HFFc6 (cell line): ENCODE results near the gene PTPRD. TPM values are rescaled to one million over a fixed set of nuclear protein-coding genes. Genes with fewer than 3 reads are reported as not detected.
"Not testable (repeated sequence)": the region's sequence is repeated elsewhere in the genome, so short reads cannot be mapped to it uniquely, and the experiment has no call there.

ENCODE experiments used
- DNase-seq: peaks from one replicate; pipeline ENCODE4 v3.0.0-alpha.2; 2018
- H3K27ac Mint-ChIP-seq: 2 replicates; pipeline ENCODE4 v1.8.0; 2020; ENCODE audit warnings: mild to moderate bottlenecking, mixed read lengths
- H3K27me3 Mint-ChIP-seq: 2 replicates; pipeline ENCODE4 v1.8.0; 2021; ENCODE audit warnings: mild to moderate bottlenecking, moderate library complexity, mixed read lengths; ENCODE audit not compliant: insufficient read depth
- H3K36me3 Mint-ChIP-seq: 2 replicates; pipeline ENCODE4 v1.8.0; 2021; ENCODE audit warnings: low read depth, mixed read lengths
- H3K4me1 Mint-ChIP-seq: 2 replicates; pipeline ENCODE4 v1.8.0; 2020; ENCODE audit warnings: low read depth, mixed read lengths
- H3K4me3 Mint-ChIP-seq: 2 replicates; pipeline ENCODE4 v1.8.0; 2020; ENCODE audit warnings: mild to moderate bottlenecking, moderate library complexity, mixed read lengths
- H3K9me3 Mint-ChIP-seq: 2 replicates; pipeline ENCODE4 v1.8.0; 2020; ENCODE audit warnings: mild to moderate bottlenecking, mixed read lengths
- CTCF ChIP-seq: fragments of 200-600 bp; sonication (generic); IDR thresholded peaks from 2 replicates; pipeline ENCODE4 v1.5.0; 2021; ENCODE audit warnings: antibody characterized with exemption, mild to moderate bottlenecking
- total RNA-seq, 6 experiments: library from RNA; stranded (reverse); fragmentation: NEBNext Ultra II Directional; extraction: Animal tissue kit (Norgen Biotek cat#: 25700); gene quantifications; 2 replicates in 1 of 6; 3 replicates in 5 of 6; pipeline ENCODE4 v1.2.3, GENCODE V29; 2021

Gene PTPRD
- total RNA-seq, 6 experiments from 2014 or later = not detected

GRCh38 chr9:9054354-9054992, 1558.3 kb downstream of the PTPRD start:
- H3K27ac Mint-ChIP-seq = no peak overlapping the region
- no peaks in the 10 kb centered on the region for H3K27me3 Mint-ChIP-seq
- peaks cover 25% of the 10 kb centered on the region for H3K9me3 Mint-ChIP-seq
- H3K4me1 Mint-ChIP-seq = no peaks in the 10 kb centered on the region
- DNase-seq = no peak
- H3K4me3 Mint-ChIP-seq = no peak overlapping the region
- no peak for TF ChIP-seq CTCF
- H3K36me3 Mint-ChIP-seq = no peaks in the 10 kb centered on the region

GRCh38 chr9:9045572-9045971, 1567.2 kb downstream of the PTPRD start:
- no peak overlapping the region for H3K4me3 Mint-ChIP-seq
- H3K27me3 Mint-ChIP-seq = no peaks in the 10 kb centered on the region
- no peaks in the 10 kb centered on the region for H3K4me1 Mint-ChIP-seq
- peaks cover 34% of the 10 kb centered on the region for H3K9me3 Mint-ChIP-seq
- H3K27ac Mint-ChIP-seq = no peak overlapping the region
- H3K36me3 Mint-ChIP-seq = no peaks in the 10 kb centered on the region
- no peak for TF ChIP-seq CTCF
- DNase-seq = no peak

GRCh38 chr9:9045072-9045471, 1567.7 kb downstream of the PTPRD start:
- Mint-ChIP-seq H3K27me3 (no peaks in the 10 kb centered on the region), H3K4me3 (no peak overlapping the region), H3K9me3 (peaks cover 39% of the 10 kb centered on the region), H3K36me3 (no peaks in the 10 kb centered on the region), H3K4me1 (no peaks in the 10 kb centered on the region), H3K27ac (no peak overlapping the region)
- DNase-seq = no peak
- TF ChIP-seq CTCF = no peak

GRCh38 chr9:9043788-9044187, 1569.0 kb downstream of the PTPRD start:
- peaks cover 47% of the 10 kb centered on the region for H3K9me3 Mint-ChIP-seq
- not testable (repeated sequence) for H3K4me1 Mint-ChIP-seq, H3K4me3 Mint-ChIP-seq, DNase-seq, H3K36me3 Mint-ChIP-seq, H3K27ac Mint-ChIP-seq, H3K27me3 Mint-ChIP-seq

- no peak overlapping the region for H3K4me3 Mint-ChIP-seq
- H3K36me3 Mint-ChIP-seq = no peaks in the 10 kb centered on the region
- H3K27ac Mint-ChIP-seq = no peak overlapping the region
- no peak for DNase-seq
- no peak for TF ChIP-seq CTCF
- peaks cover 48% of the 10 kb centered on the region for H3K9me3 Mint-ChIP-seq
- H3K27me3 Mint-ChIP-seq = no peaks in the 10 kb centered on the region
- no peaks in the 10 kb centered on the region for H3K4me1 Mint-ChIP-seq
These were observed 1571.0 kb downstream of the PTPRD start for GRCh38 chr9:9041756-9042155.

- no peaks in the 10 kb centered on the region; the same call in 1 of the 2 replicates for H3K36me3 Mint-ChIP-seq
- H3K27ac Mint-ChIP-seq = no peak overlapping the region
- H3K4me1 Mint-ChIP-seq = no peaks in the 10 kb centered on the region
- DNase-seq = no peak
- H3K4me3 Mint-ChIP-seq = no peak overlapping the region
- H3K9me3 Mint-ChIP-seq = peaks cover 45% of the 10 kb centered on the region
- TF ChIP-seq CTCF = no peak
- no peaks in the 10 kb centered on the region for H3K27me3 Mint-ChIP-seq
These were observed 1579.8 kb downstream of the PTPRD start for GRCh38 chr9:9033022-9033421.
